GM11168 (cell line): ENCODE results near the gene SPSB1.

Source experiments
- in situ Hi-C: fragments of 300-500 bp; cut with MboI; formaldehyde crosslinking; loops from one replicate; pipeline ENCODE4 v1.12.0; 2022; ENCODE audit warnings: low sequenced_read_pairs; ENCODE audit not compliant: unreplicated experiment

SPSB1 gene

DNA sequence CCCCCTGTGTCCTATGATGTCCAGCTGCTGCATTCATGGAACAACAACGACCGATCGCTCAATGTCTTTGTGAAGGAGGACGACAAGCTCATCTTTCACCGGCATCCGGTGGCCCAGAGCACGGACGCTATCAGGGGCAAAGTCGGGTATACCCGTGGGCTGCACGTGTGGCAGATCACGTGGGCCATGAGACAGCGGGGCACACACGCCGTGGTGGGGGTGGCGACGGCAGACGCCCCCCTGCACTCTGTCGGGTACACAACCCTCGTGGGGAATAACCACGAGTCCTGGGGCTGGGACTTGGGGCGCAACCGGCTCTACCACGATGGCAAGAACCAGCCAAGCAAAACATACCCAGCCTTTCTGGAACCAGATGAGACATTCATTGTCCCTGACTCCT lies 63.3 kb downstream of the SPSB1 start:
- in situ Hi-C loops, result no loop called here

DNA sequence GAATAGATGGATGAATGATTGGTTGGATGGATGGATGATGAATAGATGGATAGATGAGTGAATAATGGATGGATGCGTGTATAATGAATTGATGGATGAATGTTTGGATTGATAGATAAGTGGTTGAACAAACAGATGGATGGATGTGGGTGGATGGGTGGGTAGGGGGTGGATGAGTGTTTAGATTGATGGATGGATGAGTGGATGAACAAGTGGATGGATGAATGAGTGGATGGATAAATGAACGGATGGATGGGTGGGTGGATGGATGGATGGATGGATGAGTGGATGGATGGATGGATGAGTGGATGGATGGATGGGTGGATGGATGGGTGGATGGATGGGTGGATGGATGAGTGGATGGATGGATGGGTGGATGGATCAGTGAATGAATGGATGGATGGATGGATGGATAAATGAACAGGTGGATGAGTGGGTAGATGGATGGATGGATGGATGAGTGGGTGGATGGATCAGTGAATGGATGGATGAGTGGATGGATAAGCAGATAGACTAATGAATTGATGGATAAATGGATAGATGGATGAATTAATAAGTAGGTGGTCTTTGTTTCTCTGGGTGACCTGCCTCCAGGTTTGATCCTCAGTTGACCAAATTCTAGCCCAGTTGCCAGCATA lies 64.3 kb downstream of the SPSB1 start:
- in situ Hi-C loops, result no loop called here

DNA sequence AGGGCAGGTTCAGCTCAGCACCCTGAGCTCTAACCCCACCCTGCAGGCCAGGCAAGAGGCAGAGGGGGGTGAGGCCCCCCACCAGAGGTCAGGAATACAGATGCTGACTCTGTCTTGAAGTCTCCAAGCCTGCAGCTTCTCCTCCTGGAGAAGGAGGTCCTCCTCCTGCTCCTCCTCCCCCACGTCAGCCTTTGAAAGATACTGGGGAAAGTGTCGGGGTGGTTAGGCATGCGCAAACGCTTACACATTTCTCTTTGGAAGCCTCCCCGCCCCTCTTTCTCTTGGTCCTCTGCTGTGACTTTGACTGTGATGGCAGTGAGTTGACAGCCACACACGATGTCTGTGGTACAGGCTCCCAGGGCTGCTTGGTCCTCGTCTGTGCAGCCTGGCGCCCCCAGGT lies 65.3 kb downstream of the SPSB1 start:
- in situ Hi-C loops, result no loop called here

DNA sequence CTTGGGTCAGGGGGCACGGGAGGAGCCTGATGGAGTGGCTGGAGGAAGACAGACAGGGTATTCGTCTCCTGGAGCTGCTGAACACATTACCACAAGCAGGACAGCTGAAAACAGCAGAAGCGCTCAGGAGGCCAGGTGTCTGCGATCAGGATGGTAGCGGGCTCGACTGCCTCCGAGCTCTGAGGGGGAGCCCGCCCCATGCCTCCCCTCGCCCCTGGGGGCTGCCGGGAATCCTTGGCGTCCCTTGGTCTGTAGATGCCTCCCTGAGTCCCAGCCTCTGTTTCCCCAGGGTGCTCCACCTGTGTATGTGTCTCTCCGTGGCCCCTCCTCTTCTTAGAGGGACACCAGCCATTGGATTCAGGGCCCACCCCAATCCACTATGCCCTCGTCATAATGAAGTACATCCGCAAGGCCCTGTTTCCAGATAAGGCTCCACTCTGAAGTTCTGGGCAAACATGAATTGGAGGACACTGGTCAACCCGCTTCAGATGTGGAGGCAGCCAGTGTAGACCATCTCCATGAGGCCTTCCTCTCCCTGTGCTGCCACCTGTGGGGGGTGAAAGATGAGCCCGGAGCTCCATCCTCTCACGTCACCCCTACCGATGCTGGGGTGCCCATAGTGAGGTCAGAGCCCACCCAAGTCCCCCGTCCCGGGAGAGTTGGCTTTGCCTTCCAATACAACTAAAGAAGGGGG lies 67.8 kb downstream of the SPSB1 start:
- in situ Hi-C loops, result no loop called here

DNA sequence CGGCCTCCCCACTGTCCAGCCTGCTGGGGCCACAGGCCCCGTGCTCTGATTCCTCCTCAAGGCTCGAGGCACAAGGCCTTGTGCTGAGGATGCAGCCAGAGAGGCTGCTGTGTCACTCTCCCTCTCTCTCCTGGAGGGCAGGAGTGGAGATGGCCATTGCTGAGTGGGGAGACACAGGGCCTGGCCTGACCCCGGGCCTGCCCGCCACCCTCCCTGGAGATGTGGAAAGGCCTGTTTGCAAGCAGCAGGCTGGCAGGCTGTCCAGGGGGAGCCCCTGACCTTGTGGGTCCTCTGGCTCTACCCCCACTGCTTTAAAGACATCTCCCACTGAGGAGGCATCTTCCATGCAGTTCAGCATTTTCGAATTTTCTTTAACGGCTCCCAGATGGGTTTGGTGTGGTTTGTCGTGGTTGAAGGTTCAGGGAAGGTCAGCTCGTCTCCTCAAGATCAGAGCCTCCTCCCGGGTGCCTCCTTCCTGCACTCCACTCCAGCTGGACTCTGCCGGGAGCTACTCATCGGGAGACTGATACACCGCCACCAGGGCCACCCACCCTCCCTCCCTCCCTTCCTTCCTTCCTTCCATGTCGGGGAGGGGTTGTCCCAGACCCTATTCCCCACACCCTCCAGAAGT lies 69.1 kb downstream of the SPSB1 start:
- in situ Hi-C loops, result no loop called here

DNA sequence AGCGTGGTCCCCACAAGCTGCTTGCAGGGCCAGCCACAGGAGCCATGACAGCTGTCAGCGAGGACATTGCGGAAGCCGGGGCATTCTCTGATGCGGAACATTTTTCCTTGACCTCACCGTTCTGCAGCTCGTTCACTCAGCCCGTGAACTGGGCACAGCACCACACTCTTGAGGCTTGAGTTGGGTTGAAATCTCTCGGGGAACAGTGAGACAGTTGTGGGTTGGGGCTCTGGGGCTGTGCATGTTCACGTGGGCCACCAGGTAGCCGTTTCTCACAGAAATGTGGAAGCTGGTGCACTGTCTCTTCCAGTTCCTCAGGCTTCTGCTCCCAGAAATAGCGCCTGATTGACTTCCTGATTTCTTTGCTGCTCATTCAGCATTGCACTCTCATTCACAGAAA lies 69.8 kb downstream of the SPSB1 start:
- in situ Hi-C loops, result no loop called here

DNA sequence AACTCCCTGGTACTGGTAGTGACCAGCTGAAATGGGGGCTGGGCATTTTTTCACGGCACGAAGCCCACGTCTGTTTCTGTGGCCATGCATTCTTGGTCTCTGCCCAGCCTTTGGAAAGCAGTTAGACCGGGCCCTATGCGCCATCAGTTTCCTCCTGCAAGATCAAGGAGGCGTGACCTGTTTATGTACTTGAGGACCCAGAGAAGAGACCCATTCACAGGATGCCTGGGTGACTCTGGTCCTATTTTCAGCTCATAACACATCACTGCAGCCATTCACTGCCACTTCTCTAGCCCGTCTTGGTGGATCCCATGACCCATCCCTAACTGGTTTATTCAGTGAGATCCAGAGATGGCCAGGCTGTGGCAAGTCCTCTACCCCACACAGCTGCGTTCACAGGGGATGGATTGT lies 70.4 kb downstream of the SPSB1 start:
- in situ Hi-C loops, result no loop called here

DNA sequence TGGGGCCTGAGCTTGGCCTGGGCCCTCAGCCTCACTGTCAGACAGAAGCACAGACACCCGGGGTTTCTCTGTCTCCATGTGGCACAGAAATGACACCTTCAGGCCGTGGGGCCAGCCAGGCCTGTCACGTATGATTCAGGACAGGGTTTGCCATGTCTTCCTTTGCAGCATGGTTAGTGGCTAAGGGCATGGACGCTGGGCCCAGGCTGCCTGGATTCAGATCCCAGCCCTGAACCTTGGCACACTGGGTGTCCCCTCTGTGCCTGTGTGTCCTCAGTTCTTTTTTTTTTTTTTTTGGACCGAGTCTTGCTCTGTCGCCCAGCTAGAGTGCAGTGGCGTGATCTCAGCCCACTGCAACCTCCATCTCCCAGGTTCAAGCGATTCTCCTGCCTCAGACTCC lies 73.6 kb downstream of the SPSB1 start:
- in situ Hi-C loops, result no loop called here

DNA sequence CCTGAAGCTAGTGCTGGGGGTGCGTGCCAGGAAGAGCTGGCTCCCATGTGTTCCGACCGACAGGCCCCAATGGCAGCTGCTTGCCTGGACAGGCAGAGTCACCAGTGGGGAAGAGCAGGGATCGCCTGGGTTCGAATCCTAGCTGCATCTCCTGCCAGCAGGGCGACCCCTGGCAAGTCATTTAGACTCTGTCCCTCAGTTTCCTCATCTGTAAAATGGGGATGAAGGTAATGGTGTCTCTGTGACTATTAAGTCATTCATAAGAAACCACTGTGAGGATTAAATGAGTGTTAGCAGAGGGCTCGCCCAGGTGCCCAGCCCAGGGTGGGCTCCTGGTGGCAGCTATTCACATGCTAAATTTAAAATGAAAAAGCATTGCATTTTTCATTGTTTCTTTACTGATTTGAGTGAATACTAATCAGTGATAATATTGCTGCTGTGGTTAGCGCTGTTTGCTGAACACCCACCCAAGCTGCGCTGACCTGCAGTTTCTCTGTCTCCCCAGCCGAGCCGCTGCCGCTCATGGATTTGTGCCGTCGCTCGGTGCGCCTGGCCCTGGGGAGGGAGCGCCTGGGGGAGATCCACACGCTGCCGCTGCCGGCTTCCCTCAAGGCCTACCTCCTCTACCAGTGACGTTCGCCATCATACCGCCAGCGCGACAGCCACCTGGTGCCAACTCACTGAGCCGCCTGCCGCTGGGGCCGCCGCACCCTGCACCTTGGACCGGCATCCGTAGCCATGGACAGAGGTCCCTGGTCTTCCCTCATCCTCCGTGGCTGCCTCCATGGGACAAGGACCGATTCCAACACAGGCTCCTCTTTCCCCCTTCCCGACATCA lies 74.5 kb downstream of the SPSB1 start:
- in situ Hi-C loops, result no loop called here

DNA sequence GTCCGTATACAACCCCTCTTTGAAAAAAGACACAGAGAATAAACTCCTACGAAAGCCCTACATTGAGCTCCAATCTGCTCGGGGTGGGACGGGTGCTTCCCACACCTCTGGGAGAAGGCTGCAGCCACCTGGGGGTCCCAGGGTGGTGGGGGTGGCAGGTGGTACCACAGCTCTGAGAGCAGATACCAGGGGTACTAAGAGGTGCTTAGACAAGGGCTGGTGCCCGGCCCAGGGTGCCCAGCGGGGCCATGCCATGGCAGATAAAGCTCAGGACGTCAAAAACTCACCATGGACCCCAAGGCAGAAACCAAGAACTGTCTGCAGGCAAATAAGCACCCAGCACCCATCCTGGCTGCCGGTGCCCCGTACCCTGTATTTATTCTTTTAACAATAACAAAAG lies 75.1 kb downstream of the SPSB1 start:
- in situ Hi-C loops, result no loop called here

DNA sequence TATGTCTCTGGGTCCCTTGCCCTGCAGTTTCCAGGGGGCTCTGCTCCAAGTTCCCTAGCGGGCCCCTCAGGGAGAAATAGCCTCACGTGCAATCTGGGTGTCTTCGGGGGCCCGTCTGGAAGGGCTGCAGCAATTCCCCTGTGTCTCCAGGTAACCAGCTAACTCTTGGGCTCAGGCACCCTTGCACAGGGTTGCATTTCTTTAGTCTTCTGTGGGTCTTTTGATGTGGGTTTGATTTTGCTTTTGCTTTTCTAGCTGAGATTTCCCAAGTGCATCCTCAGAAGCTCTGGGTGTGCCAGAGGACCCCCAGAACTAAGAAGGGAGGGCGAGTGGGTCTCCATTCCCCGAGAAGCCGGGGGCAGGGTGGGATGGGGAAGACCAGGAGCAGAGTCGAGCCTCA lies 75.7 kb downstream of the SPSB1 start:
- in situ Hi-C loops, result no loop called here

DNA sequence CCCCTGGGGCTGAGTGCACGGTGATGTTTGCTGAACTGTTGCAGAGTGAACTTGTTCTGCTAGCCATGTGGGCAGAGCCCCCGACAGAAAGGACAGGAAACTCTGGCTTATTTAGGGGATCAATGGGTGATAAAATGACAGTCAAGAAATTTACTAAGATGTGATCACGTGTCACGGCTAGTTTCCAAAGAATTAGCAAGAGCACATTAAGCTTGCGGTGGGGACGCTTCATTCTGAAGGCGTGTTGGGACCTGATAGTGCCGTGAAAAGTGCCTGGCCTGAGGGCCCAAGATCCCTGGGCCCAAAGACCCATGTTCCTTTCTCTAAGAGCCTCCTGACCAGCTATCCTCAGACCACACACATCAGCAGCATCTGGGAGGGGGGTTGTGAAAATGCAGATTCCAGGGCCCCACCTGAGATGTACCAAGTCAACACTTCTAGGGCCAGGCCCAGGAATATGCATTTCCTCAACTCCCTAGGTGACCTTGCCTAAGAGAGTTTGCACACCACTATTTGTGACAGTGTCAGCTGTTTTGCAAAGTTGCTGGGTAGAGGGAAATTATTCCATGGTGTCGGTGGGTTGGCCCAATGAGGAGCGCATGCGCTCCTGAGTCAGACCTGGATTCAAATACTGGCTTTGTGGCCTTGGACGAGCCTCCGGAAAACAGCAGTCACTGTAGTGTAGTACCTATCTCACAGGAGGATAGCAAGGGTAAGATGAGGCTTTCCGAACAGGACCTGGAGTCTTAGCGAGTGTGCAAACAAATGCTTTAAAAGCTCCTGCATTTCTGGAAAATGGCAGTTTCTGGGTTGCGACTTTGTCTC lies 77.5 kb downstream of the SPSB1 start:
- in situ Hi-C loops, result no loop called here

DNA sequence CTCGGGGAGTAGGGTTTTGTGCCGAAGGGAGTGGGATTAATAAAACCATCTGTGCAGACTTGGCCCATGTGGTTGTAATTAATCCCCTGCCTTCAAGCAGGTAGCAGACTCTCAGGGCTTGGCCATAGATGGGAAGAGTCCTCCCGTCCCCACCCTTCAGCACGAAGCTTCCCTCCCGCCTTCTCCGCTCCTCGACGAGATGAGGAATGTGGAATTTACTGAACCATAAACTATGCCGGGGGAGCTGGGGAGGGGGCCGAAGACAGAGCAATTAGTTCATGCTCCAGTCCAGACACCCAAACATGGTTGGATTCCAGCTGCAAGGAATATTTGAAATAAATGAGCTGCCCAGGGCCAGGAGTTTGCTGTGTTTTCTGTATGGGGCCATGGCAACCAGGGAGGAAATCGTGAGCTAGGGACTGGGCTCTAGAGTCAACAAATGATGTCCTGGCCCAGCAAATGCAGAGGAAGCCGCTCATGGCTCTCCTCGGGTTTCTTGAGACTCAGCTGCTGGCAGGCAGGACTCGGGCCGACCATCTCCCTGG lies 78.8 kb downstream of the SPSB1 start:
- in situ Hi-C loops, result no loop called here

DNA sequence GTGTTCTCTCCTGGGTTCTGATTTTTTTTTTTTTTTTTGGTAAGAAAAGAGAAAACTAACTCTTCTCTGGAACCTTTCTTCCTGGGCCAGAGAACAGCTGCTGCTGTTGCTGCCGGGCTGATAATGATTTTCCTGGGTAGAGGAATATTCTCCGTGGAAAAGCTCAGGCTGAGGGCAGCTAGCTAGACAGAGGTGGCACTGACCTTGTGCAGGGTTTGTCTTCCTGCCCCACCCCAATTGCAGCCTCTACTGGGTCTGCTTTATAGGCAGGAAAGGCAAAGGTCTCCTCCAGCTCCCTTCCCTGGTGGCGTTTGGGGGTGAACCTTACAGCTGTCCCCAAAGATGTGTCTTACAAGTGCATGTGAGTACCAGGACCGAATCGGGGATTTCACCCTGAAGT lies 79.3 kb downstream of the SPSB1 start:
- in situ Hi-C loops, result no loop called here

DNA sequence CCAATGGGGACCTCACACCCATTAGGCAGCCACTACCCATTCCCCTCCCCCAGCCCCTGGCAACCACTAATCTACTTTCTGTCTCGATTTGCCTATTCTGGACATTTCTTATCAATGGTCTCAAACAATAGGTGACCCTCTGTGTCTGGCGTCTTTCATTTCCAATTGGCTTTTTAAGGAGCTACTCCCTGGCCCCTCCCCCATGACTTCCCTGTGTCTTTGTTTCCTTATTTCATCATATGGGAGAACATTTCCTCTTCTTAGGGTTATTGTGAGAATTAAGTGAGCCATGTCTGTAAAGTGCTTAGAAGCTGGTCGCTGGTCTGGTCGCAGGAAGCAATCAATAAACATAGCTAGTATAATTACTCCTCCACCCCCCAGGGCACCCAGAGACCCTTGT lies 80.9 kb downstream of the SPSB1 start:
- in situ Hi-C loops, result no loop called here

DNA sequence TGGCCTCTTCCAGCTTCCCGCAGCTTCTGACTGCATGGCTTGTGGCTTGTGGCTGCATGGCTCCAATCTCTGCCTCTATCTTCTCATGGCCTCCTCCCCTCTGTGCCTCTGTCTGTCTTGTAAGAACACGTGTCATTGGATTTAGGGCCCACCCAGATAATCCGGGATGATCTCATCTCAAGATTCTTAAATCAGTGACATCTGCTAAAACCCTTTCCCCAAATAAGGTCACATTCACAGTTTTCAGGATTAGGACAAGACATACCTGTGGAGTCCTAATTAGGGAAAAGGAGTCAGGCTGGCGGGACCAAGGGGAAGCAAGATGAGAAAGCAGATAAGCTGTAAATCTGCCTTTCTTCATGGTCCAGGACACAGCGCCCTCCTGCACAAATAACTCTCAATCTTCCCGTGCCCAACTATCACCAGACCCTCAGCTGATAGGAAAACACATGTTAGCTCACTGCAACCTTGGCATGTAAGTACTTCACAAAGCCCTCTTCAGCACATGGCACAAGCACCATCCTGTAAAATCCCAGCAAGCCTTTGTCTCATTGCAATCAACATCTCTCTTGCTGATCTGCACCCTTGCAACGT lies 82.2 kb downstream of the SPSB1 start:
- in situ Hi-C loops, result no loop called here

DNA sequence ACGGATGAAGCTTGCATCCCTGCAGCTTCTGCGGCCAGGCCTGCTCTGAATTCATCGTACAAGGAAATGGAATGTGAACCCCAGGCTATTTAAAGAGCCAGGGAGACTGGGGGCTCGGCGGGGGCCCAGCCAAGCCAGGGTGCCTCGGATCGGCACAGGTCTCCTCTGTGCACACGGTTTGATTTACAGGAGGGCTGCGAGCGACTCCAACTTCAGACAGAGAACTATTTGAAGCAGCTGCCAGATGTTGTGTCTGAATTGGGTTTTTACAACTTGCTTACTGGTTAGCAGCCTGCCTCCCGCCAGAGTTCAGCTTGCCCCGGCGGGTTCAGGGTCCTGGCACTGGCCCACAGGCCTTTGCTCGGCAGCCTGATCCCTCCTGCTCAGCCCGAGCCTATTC lies 83.2 kb downstream of the SPSB1 start:
- in situ Hi-C loops, result no loop called here

DNA sequence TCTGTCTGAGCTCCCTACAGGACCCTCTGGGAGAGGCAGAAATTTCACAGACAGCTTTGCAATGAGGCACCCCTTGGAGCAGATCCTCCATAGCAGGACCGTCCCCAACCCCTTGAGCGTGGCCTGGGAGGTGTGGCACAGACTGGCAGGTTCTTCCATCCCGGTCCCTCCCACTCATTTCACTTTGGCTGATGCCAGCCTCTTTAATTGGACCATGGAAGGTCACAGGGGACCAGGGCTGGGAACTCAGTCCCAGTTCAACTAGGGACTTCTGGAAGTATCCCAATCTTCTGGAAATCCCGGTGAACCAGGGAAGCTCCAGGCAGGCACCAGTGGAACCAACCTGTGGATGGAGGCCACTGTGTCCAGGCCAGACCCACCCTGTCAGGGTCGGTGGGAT lies 83.7 kb downstream of the SPSB1 start:
- in situ Hi-C loops, result no loop called here

DNA sequence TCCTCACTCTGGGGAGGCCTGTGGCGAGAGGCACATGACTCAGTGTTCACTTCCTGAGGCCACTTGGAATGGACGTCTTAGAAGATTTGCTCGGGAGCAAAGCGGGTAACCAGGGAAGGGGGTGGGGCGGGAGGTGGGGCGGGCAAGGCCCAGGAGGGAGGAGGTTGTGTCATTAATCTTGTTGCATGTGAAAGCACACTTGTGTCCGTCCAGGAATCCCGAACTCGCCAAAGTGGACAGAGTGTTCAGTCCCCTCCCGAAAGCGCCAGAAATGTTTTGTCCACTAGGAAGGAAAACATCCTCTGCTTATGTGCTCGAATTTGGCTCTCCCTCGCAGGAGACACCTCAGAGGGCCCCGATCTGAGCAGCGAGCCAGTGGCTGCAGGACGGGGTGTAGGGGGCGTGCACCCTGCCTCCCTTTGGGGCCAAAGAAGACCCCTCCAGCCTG lies 84.2 kb downstream of the SPSB1 start:
- in situ Hi-C loops, result no loop called here
